Peyer's patch (tissue), 4 donors: ENCODE data around the gene GSTCD.

Experiments
- CTCF ChIP-seq, 6 experiments: fragments of 450-650 bp in 4 of 6; fragments of 200-600 bp in 2 of 6; sonication (generic) in 1 of 6; IDR thresholded peaks; one replicate each; pipeline ENCODE4 v1.5.1; 2017 to 2019; ENCODE audit warnings: antibody characterized with exemption in 6 of 6, mild to moderate bottlenecking in 3 of 6, moderate library complexity in 1 of 6
- POLR2A ChIP-seq, 2 donors: fragments of 450-650 bp; IDR thresholded peaks; one replicate each; pipeline ENCODE4 v1.5.1; 2017; ENCODE audit warnings: antibody characterized with exemption in 2 of 2, mild to moderate bottlenecking in 2 of 2, moderate library complexity in 2 of 2

GRCh38 chr4:105837037-105837436 lies 128.5 kb downstream of the GSTCD start:
- TF ChIP-seq CTCF (IDR thresholded peaks at IDR 0.05) = no peak
- TF ChIP-seq POLR2A (IDR thresholded peaks at IDR 0.05) = no peak
